ENCODE measurements around the gene CCDC201.
A peak's percentile ranks its signal among the peaks of the same experiment; 100 is the strongest.

Gene CCDC201

GRCh38 chr7:45892407-45893035, 19.6 kb upstream of the CCDC201 start:
- no peak overlapping the region for H3K9ac ChIP-seq (ENCODE audit: low read depth, low read length)
- peaks cover 6% of the 10 kb centered on the region for H3K4me1 ChIP-seq (ENCODE audit: insufficient read depth, low read length)
- H3K4me3 ChIP-seq (ENCODE audit: low read length) = no peak overlapping the region
- no peaks in the 10 kb centered on the region for H3K36me3 ChIP-seq (ENCODE audit: insufficient read depth, low read depth, low read length)
- H3K27ac ChIP-seq (ENCODE audit: low read length) = no peak overlapping the region
- H3K9me3 ChIP-seq (ENCODE audit: insufficient read depth, low read depth, low read length) = no peaks in the 10 kb centered on the region
- peaks cover 58% of the 10 kb centered on the region for H3K27me3 ChIP-seq (ENCODE audit: insufficient read depth, low read length)

DNA sequence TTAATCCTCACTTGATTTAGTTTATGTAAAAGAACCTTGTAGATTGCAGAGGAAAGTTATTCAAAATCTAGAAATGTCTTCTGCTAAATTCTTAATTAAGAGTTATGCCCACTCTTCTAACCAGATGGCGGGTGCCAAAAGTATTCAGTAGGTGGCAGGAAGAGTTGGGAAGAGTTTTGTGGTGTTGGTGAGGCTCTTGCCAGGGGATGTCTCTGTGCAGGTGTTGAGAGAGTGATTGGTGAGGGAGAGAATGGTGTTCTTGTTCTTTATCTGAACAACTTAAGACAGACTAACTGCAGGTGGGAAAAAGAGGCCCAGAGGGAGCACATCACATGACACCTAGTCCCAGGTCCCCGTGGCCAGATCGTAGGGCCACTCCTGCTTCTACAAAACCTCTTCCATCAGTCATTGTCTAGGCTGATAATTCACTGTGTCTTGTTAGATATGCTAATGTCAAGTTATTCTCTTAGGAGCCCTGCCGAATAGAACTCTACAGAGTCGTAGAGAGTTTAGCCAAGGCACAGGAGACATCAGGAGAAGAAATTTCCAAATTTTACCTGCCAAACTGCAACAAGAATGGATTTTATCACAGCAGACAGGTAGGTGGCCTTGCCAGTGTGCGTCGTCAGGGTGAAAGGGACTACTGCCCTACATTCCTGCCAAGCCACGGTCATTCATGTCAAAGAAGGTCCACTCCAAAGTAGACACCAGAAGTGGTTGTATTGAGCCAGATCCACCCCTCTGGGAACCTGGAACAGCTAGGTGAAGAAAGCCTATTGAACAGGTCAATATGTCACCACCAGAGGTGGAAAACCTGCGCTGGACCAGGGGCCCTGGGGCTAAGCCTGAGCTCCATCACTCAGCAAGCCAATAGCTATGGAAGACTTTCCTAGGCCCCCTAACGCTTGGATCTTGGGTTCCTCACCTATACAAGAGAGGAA, 18.9 kb upstream of the CCDC201 start:
- Histone ChIP-seq H3K4me3 (ENCODE audit: low read length) (no peak overlapping the region), H3K4me1 (ENCODE audit: insufficient read depth, low read length) (peaks cover 6% of the 10 kb centered on the region), H3K27ac (ENCODE audit: low read length) (no peak overlapping the region), H3K9ac (ENCODE audit: low read depth, low read length) (no peak overlapping the region), H3K9me3 (ENCODE audit: insufficient read depth, low read depth, low read length) (no peaks in the 10 kb centered on the region), H3K27me3 (ENCODE audit: insufficient read depth, low read length) (peaks cover 66% of the 10 kb centered on the region), H3K36me3 (ENCODE audit: insufficient read depth, low read depth, low read length) (no peaks in the 10 kb centered on the region)

GRCh38 chr7:45890902-45891461, 18.1 kb upstream of the CCDC201 start:
- peaks cover 6% of the 10 kb centered on the region for H3K4me1 ChIP-seq (ENCODE audit: insufficient read depth, low read length)
- no peak overlapping the region for H3K4me3 ChIP-seq (ENCODE audit: low read length)
- H3K27ac ChIP-seq (ENCODE audit: low read length) = no peak overlapping the region
- H3K9ac ChIP-seq (ENCODE audit: low read depth, low read length) = no peak overlapping the region
- H3K36me3 ChIP-seq (ENCODE audit: insufficient read depth, low read depth, low read length) = no peaks in the 10 kb centered on the region
- peaks cover 72% of the 10 kb centered on the region for H3K27me3 ChIP-seq (ENCODE audit: insufficient read depth, low read length)
- H3K9me3 ChIP-seq (ENCODE audit: insufficient read depth, low read depth, low read length) = no peaks in the 10 kb centered on the region

GRCh38 chr7:45890125-45890901, 17.4 kb upstream of the CCDC201 start:
- H3K9ac ChIP-seq (ENCODE audit: low read depth, low read length) = no peak overlapping the region
- peaks cover 6% of the 10 kb centered on the region for H3K4me1 ChIP-seq (ENCODE audit: insufficient read depth, low read length)
- H3K36me3 ChIP-seq (ENCODE audit: insufficient read depth, low read depth, low read length) = no peaks in the 10 kb centered on the region
- H3K9me3 ChIP-seq (ENCODE audit: insufficient read depth, low read depth, low read length) = no peaks in the 10 kb centered on the region
- H3K27me3 ChIP-seq (ENCODE audit: insufficient read depth, low read length) = peaks cover 72% of the 10 kb centered on the region
- H3K27ac ChIP-seq (ENCODE audit: low read length) = no peak overlapping the region
- H3K4me3 ChIP-seq (ENCODE audit: low read length) = no peak overlapping the region

DNA sequence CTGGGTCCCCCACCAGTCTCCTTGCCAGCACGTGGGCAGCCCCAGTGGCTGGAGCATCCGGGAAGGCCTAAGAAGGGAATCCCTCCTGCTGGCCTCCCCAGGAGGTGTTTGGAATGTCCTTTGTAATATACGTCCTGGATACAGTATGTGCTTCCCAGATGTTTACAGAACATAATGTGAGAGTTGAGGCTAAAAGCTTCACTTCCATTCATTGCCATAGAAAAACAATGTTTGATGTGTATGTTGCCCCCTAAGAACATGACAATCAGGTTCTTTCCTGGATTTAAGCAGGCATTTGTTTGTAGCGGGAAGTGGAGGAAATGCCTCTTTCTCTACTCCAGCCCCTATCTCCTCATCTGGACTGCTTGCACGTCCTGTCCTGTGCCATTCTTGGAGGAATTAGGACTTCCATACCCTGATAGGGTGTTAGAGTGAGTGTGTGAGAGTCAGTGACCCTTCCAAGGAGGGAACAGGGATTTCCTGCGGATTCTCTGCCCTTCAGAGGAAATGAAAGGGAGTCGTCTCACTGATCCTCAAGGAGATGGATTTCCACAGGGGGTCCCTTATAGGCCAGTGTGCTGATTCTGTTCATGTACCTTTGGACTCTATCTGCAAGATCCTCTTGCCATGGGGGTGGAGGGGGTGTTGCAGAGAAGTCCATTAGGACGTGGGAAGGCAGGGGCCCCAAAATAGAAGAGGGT, 16.6 kb upstream of the CCDC201 start:
- Histone ChIP-seq H3K9ac (ENCODE audit: low read depth, low read length) (no peak overlapping the region), H3K4me3 (ENCODE audit: low read length) (peak overlapping the region; percentile 63; the same call in 1 of the 2 replicates), H3K9me3 (ENCODE audit: insufficient read depth, low read depth, low read length) (no peaks in the 10 kb centered on the region), H3K36me3 (ENCODE audit: insufficient read depth, low read depth, low read length) (no peaks in the 10 kb centered on the region), H3K27me3 (ENCODE audit: insufficient read depth, low read length) (peaks cover 72% of the 10 kb centered on the region), H3K27ac (ENCODE audit: low read length) (no peak overlapping the region), H3K4me1 (ENCODE audit: insufficient read depth, low read length) (peaks cover 6% of the 10 kb centered on the region)

- Histone ChIP-seq H3K36me3 (ENCODE audit: insufficient read depth, low read depth, low read length) (no peaks in the 10 kb centered on the region), H3K27ac (ENCODE audit: low read length) (no peak overlapping the region), H3K9ac (ENCODE audit: low read depth, low read length) (no peak overlapping the region), H3K27me3 (ENCODE audit: insufficient read depth, low read length) (peaks cover 71% of the 10 kb centered on the region), H3K4me3 (ENCODE audit: low read length) (peak overlapping the region; percentile 63; the same call in 1 of the 2 replicates), H3K4me1 (ENCODE audit: insufficient read depth, low read length) (peaks cover 6% of the 10 kb centered on the region), H3K9me3 (ENCODE audit: insufficient read depth, low read depth, low read length) (no peaks in the 10 kb centered on the region)
Observed at GRCh38 chr7:45888993-45889366, 16.1 kb upstream of the CCDC201 start.

GRCh38 chr7:45888185-45888992, 15.5 kb upstream of the CCDC201 start, which contains the start of gene IGFBP1:
IGFBP1 (plus strand) TSS chr7:45888488; CDS start chr7:45888653, 165 bp downstream.
- Histone ChIP-seq H3K4me3 (ENCODE audit: low read length) (peak within 1 kb of the TSS; percentile 63), H3K27me3 (ENCODE audit: insufficient read depth, low read length) (peaks cover 65% of the 10 kb centered on the region), H3K9me3 (ENCODE audit: insufficient read depth, low read depth, low read length) (no peaks in the 10 kb centered on the region), H3K9ac (ENCODE audit: low read depth, low read length) (no peak within 1 kb of the TSS), H3K4me1 (ENCODE audit: insufficient read depth, low read length) (peaks cover 6% of the 10 kb centered on the region), H3K36me3 (ENCODE audit: insufficient read depth, low read depth, low read length) (no peaks in the 10 kb centered on the region), H3K27ac (ENCODE audit: low read length) (no peak within 1 kb of the TSS)

DNA sequence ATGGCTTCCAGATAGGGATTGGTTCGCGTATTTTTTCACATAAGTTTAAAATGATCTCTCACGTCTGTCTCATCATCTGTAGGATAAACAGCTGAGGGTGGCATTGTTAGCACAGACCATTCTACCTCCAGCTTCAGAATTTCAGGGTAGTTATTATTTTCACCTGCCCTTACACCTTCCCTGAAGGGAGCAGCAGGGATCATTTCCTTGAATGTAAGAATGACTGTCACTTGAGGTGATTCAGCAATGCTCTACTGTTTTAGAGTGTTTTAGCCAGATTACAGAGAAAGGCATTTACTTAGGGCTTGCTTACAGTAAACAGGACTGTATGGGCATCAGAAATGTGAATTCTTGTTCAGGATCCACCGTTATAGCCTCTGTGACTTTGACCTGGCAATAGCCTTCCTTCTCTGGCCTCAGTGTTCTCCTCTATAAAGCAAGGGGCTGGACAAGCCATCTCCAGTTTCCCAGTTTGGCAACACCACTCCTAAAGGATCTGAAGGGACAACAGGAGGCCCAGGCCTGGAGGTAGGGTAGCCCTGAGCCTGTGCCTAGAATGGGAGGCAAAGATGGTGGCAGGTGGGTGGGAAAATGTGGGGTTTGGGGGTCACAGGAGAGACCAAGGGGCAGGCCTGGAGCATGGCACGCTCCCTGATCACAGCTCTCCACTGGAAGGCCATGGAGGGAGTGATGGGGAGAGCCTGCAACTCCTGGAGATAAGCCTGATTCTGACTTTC, 14.2 kb upstream of the CCDC201 start:
- H3K4me1 ChIP-seq (ENCODE audit: insufficient read depth, low read length) = peaks cover 6% of the 10 kb centered on the region
- no peak overlapping the region for H3K9ac ChIP-seq (ENCODE audit: low read depth, low read length)
- peaks cover 60% of the 10 kb centered on the region for H3K27me3 ChIP-seq (ENCODE audit: insufficient read depth, low read length)
- H3K27ac ChIP-seq (ENCODE audit: low read length) = no peak overlapping the region
- H3K4me3 ChIP-seq (ENCODE audit: low read length) = no peak overlapping the region
- no peaks in the 10 kb centered on the region for H3K9me3 ChIP-seq (ENCODE audit: insufficient read depth, low read depth, low read length)
- H3K36me3 ChIP-seq (ENCODE audit: insufficient read depth, low read depth, low read length) = no peaks in the 10 kb centered on the region

DNA sequence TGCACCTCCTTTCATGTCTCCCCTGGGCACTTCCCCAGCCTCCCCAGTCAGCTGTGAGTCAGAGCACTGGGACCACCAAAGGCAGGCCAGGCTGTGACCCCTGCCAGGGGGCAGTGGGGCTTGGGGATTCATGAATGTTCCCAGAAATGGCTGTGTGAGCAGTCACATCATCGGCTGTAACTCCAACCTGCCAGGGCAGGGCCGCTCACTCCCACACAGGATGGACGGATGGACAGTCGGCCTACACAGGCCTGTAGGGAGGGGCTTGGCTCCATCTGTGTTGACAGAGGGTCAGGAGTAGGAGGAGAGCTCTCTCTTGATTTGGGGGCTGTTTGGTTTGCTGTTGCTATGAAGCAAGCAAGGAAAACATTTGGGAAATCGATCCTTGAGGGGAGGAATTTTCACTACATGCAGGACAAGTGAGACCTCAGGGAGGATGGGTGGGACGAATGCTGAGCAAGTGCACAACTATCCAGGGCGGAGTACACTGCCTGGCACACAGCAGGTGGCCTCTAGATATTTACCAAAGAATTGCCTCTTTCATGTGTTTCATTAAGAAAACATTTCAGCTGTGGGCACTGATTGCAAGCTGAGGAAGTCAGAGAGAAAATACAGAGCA, 12.5 kb upstream of the CCDC201 start:
- H3K9ac ChIP-seq (ENCODE audit: low read depth, low read length) = no peak overlapping the region
- no peak overlapping the region for H3K27ac ChIP-seq (ENCODE audit: low read length)
- H3K36me3 ChIP-seq (ENCODE audit: insufficient read depth, low read depth, low read length) = no peaks in the 10 kb centered on the region
- peaks cover 6% of the 10 kb centered on the region for H3K4me1 ChIP-seq (ENCODE audit: insufficient read depth, low read length)
- H3K27me3 ChIP-seq (ENCODE audit: insufficient read depth, low read length) = peaks cover 46% of the 10 kb centered on the region
- no peak overlapping the region for H3K4me3 ChIP-seq (ENCODE audit: low read length)
- H3K9me3 ChIP-seq (ENCODE audit: insufficient read depth, low read depth, low read length) = no peaks in the 10 kb centered on the region
